NCI-H1694 treated with DMSO at 0.1 percent for 48 hours (cell line): Measurements from ENCODE around the gene ZNF57.
"Not testable (repeated sequence)": the region's sequence is repeated elsewhere in the genome, so short reads cannot be mapped to it uniquely, and the experiment has no call there.

Experiments
- DNase-seq: peaks from one replicate; lab custom pipeline; 2025; lab: John Stamatoyannopoulos, UW

Gene ZNF57

GRCh38 chr19:2896694-2897093, 4.0 kb upstream of the ZNF57 start:
- no peak for DNase-seq

DNA sequence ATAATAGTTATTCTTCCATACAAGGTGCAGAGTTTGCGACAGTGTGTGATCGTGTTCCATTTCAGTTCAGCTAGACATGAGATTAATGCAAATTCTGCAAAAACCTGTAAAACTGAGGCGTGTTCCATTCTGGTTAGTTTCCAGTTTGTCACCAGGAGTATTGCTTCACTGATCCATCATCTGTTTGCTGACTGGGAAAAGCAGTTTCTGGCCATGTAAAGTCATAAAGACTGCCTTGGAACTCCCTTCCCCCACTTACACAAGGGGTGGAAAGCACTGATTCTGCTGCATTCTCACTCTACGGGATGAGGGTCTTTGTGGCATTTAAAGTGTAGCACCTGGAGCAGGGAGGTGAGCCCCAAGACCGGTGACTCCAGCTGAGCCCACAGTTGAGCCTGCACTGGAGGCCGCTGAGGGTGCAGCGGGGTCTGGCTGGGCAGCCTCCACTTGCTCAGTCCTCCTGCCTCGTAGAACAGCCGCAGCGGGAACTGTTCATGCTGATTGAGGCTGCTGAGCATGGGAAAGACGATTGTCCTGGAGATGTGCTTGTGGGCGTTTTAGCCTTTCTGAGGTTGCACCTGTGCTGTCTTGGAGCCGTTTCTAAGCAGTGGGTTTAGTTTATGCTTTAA, 2.0 kb downstream of the ZNF57 start:
- DNase-seq = no peak

- not testable (repeated sequence) for DNase-seq
These were observed 2.6 kb downstream of the ZNF57 start for GRCh38 chr19:2903326-2903725.

- DNase-seq = no peak
These were observed 5.3 kb downstream of the ZNF57 start for GRCh38 chr19:2905918-2906519.

DNA sequence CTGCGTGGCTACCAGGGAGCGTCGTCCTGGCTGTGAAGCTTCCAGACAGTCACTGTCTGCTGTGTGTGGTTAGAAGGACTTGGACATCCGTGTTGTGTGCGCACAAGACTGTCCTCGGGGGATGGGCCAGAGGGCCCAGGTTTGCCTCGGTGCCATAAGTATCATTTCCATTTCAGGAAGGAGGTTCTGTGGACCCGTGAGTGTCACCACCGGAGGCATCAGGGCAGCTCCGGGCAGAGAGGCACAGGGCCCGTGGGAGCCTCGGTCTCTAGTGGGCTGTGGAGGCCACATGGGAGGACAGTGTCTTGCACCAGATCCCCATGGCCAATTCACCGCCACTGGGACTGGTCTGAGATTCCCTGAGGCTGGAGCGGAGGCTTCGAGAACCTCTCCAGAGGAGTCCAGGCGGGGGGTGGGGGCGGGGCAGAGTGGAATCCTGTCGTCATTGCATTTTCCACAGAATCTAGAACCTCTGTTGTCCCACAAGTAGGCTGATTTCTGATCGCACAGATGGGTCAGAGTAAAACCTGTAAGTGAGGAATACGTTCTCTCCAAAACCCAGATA, 6.0 kb downstream of the ZNF57 start:
- no peak for DNase-seq

DNA sequence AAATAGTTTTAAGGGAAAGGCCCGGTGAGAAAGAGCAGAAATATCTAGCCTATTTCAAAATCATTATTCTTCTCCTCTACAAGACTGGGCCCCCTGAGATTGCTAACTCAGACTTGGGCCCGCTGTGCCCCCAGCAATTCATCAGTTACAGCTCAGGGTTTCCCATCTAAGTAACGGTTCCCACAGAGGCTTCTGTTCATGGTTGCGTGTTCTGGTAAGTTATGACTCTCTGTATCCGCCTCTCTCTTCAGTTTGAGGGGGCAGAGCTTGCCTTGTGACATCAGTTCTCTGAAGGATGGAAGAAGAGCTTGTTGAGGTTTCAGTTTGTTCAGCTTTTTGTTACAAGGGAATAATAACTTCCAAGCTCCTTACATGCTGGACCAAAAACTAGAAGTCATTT, 11.6 kb downstream of the ZNF57 start:
- DNase-seq = no peak

GRCh38 chr19:2917275-2918184, 16.8 kb downstream of the ZNF57 start:
- DNase-seq = no peak

DNA sequence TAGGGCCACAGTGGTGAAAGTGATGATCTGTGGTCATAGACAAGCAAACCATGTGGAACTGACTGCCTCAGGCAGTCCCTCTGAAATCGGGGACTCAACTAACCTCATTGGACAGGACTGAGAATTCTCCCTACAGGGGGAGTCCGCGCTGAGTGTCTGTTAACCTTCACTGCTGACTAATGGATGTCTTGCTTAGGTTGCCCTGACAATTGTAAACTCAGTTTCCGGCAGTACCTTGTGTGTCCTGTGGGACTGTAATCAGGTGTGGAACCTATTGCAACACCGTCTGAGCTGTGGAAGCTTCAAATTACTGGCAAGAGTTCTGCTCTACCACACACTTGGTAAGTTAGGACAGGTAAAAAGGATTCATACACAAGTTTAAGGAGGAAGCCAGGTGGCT, 22.3 kb downstream of the ZNF57 start:
- no peak for DNase-seq

DNA sequence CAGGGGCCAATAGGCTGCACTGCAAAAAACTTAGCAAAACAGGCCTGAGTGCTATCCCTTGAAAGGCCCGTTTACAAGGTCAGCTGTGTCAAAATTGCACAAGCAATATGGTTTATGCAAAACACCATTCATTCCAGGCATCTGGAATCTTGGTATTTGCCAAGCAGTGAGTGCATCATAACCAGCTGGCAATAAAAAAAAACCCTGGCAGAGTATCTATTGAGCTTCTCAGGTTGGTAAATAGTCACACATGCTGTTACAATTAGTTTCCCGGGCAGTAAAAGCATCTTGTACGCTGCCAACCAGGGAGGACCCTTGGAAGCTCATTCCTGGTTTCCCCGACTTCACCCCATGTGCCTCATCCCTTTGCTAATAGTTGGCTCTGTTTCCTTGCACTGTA, 22.8 kb downstream of the ZNF57 start:
- DNase-seq = peak; percentile 59

DNA sequence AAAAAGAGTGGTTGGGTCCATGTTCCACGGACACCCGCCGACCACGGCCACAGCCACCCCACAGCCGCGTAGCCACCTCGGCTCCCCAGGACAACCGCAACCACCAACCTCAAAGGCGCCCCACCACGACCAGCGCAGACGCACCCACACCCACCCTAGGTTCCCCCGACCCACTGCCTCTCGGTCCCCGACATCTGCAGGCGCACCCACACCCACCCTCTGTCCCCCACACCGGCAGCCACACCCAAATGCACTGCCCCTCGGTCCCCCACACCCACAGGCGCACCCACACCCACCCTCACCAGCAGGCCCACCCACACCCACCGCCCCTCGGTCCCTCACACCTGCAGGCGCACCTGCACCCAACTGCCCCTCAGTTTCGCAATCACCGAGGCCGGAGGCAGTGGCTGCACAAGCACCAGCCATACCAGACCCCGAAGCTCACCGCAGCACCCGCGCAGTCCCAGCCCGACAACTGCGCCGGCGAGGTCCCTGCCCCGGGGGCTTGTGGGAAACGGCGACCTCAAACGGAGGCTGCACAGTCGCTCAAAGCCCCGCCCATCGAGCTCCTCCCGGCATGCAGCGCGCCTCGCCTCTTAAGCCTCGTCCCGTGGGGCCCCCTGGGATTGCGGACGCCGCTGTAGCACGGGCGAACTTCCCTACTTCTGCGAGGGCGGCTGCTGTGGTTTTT, 25.8 kb downstream of the ZNF57 start:
- DNase-seq = no peak

- DNase-seq = no peak
These were observed 26.3 kb downstream of the ZNF57 start for GRCh38 chr19:2927032-2927430.

- no peak for DNase-seq
These were observed 32.8 kb downstream of the ZNF57 start for GRCh38 chr19:2933490-2933910.

DNA sequence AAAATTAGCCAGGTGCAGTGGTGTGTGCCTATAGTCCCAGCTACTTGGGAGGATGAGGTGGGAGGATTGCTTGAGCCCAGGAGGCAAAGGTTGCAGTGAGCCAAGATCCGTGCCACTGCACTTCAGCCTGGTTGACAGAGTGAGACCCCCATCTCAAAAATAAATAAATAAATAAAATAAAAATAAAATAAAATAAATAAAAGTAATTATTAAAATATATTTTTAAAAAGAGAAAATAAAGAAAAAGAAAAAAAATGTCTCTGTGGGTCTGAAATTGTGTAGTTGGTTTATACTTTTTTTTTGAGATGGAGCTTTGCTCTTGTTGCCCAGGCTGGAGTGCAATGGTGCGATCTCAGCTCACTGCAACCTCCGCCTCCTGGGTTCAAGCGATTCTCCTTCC, 35.1 kb downstream of the ZNF57 start:
- not testable (repeated sequence) for DNase-seq

DNA sequence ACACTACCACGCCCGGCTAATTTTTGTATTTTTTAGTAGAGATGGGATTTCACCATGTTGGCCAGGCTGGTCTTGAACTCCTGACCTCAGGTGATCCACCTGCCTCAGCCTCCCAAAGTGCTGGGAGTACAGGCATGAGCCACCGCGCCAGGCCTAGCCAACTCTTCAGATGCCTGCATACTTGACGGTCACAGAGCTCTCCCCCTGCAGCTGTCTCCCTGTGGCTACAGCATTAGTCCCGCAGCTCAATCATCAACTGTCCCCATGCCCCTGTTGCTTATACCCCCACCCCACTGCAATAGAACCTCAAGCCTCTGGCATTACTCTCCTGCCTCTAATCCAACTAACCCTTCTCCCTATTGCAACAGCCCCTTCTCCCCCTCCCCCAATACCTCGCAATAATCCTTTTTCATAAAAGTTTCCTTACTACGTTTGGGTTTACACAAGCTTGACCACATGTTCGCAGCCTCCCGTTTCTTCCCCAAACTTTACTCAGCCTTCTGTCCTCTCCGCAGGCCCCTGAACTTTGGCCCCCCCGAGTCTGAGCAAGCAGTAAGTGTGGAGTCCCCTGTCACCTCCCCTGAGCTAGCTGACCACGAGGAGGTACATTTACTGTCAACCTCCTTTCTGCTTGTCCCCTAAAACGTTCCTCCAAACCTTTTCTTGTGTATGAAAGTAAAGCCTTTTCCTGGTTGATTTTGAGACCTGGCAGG, 42.4 kb downstream of the ZNF57 start:
- DNase-seq = no peak

DNA sequence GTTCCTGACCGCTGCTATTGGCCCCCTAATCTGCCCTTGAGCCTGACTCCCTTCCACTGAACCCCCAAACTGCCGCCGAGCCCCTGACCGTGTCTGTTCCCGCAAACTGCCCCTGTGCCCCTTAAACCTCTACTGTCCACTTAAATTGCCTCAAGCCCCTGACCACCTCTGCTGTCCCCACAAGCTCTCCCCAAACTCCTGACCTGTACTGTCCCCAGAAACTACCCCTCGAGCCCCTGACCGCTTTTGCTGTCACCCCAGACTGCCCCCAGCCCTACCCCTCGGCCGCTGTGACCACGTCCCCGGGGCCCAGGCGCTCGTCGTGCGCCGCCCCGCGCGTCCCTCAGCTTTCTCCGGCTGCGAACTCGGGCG, 43.7 kb downstream of the ZNF57 start:
- DNase-seq = no peak

DNA sequence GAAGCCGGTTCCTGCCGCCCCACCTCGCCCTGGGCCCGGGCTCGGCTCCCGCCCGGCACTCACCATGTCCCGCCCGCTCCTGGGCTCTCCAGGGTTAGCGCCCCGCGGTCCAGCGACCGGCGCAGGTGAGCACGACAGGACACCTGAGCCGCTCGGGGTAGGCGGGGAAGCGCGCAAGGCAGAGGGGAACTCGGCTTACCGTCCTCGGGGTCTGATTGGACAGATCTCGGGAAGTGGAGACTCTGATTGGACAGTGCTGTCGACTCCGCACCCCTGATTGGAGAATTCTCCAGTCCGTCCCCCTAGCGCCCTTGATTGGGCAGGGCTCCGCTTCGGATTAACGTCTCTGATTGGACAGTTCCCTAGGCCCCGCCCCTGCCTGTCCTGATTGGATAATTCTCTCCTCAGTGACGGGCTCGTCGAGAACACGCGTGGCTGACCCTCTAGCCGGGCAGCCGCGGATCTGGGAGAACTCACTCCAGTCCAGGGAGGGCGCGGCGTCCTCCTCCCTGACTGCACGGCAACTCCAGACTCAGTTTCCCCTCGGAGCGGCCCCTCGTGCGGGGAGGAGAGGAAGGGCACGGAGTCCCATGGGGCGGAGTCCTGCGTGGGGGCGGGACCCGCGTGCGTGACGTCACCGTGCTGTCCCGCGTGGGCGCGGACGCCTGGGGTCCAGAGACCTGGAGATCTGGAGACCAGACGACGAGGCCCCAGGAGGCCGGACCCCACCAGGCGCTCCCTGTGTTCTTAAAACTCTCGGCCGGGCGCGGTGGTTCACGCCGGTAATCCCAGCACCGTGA, 44.2 kb downstream of the ZNF57 start, which contains the start of gene ZNF77:
Gene ZNF77 (minus strand): TSS at position 197 of the 800 bp plus-strand sequence. CDS start 131 bp downstream, at position 66.
- DNase-seq = peak; percentile 98

GRCh38 chr19:2945575-2946184, 45.0 kb downstream of the ZNF57 start:
- DNase-seq = no peak

DNA sequence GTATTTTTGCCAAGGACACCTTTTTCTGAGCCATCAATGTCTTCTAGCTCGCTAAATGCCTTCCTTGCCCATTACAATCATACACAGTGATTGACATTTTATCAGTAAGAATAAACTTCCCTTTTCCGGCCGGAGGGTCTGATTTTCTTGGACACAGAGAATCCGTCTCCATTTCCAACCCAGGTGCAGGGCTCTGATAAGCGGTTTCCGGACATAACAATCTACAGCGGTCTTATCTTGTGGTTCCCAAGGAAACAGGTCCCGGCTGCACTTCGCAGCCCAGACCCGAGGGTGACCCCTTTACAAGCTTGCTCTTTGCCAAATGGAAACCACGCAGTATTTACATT, 49.2 kb downstream of the ZNF57 start:
- no peak for DNase-seq

DNA sequence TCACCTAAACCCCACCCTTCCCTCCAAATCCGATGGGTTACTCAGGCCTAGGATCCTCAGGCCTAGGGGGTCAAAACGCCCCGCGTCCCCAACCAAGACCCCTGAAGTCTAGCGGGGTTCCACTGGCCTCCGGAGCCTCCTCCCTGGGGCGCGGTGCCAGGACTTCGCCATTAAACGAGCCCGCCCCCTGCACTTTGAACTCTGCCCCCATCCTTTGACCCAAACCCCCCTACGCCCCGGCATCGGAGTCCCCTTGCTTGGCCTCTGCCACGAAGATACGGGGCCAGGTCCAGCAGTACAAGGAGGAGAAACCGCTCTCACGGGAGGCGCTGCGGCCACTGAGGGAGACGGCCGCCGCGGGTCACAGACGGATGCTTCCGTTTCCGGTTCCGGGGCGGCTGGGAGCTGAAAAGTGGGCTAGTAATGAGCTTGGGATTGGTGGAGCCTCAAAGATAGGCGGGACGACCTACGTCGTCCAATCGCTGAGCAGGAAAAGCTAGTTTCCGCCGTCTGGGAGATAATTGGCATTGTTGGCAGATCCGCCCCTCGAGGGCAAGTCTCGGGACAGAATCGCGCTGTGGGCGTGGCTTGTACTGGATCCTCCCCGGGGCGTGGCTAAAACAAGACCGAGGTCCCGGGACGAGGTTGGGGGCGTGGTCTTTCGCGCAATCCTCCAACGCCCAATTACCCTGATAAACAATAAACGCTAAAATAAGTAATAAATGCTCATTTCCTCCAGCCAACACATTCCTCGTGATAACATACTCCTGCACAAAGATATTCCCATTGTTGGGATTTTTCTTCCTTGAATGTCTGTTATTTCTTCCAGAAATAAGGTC, 49.8 kb downstream of the ZNF57 start:
- DNase-seq = peak; percentile 98
